HUES6 (cell line): ENCODE data around the gene CCDC158.
"Not testable (repeated sequence)": the region's sequence is repeated elsewhere in the genome, so short reads cannot be mapped to it uniquely, and the experiment has no call there.

Experiments used
- H3K27ac ChIP-seq: 2 replicates; pipeline ENCODE4 v1.7.0; 2013; ENCODE audit warnings: low read depth, mild to moderate bottlenecking, low read length, inconsistent platforms
- H3K27me3 ChIP-seq: 2 replicates; pipeline ENCODE4 v1.6.1; 2013; ENCODE audit warnings: low read length; ENCODE audit not compliant: control insufficient read depth, insufficient read depth
- H3K36me3 ChIP-seq: 2 replicates; pipeline ENCODE4 v1.6.1; 2013; ENCODE audit warnings: low read length; ENCODE audit not compliant: control insufficient read depth, insufficient read depth
- H3K4me1 ChIP-seq: 2 replicates; pipeline ENCODE4 v1.6.1; 2013; ENCODE audit warnings: low read length; ENCODE audit not compliant: control insufficient read depth, insufficient read depth
- H3K4me3 ChIP-seq: 2 replicates; pipeline ENCODE4 v1.5.1; 2013; ENCODE audit warnings: low read depth, low read length
- H3K9ac ChIP-seq: one replicate; pipeline ENCODE4 v1.6.1; 2013; ENCODE audit warnings: mild to moderate bottlenecking, low read length
- H3K9me3 ChIP-seq: 2 replicates; pipeline ENCODE4 v1.6.1; 2013; ENCODE audit warnings: low read depth, low read length; ENCODE audit not compliant: control insufficient read depth, insufficient read depth

The CCDC158 gene

GRCh38 chr4:76301068-76301774, 119.7 kb downstream of the CCDC158 start:
- peaks cover 16% of the 10 kb centered on the region for H3K27me3 ChIP-seq
- no peaks in the 10 kb centered on the region for H3K36me3 ChIP-seq
- H3K4me3 ChIP-seq: no peak overlapping the region
- no peak overlapping the region for H3K27ac ChIP-seq
- no peak overlapping the region for H3K9ac ChIP-seq
- peaks cover 17% of the 10 kb centered on the region for H3K9me3 ChIP-seq
- no peaks in the 10 kb centered on the region for H3K4me1 ChIP-seq

- no peaks in the 10 kb centered on the region for H3K36me3 ChIP-seq
- no peak overlapping the region for H3K9ac ChIP-seq
- peaks cover 4% of the 10 kb centered on the region for H3K27me3 ChIP-seq
- H3K4me3 ChIP-seq: no peak overlapping the region
- peaks cover 17% of the 10 kb centered on the region for H3K9me3 ChIP-seq
- H3K27ac ChIP-seq: no peak overlapping the region
- H3K4me1 ChIP-seq: no peaks in the 10 kb centered on the region
Observed at GRCh38 chr4:76300012-76300411, 120.9 kb downstream of the CCDC158 start.

- no peak overlapping the region for H3K27ac ChIP-seq
- no peak overlapping the region for H3K9ac ChIP-seq
- no peaks in the 10 kb centered on the region for H3K36me3 ChIP-seq
- H3K4me3 ChIP-seq: no peak overlapping the region
- H3K9me3 ChIP-seq: peaks cover 17% of the 10 kb centered on the region
- H3K4me1 ChIP-seq: no peaks in the 10 kb centered on the region
- H3K27me3 ChIP-seq: no peaks in the 10 kb centered on the region
Observed at GRCh38 chr4:76298227-76298626, 122.7 kb downstream of the CCDC158 start.

GRCh38 chr4:76296286-76296820, 124.6 kb downstream of the CCDC158 start:
- Histone ChIP-seq H3K9me3 (peaks cover 17% of the 10 kb centered on the region), H3K9ac (no peak overlapping the region), H3K36me3 (no peaks in the 10 kb centered on the region), H3K27me3 (no peaks in the 10 kb centered on the region), H3K4me1 (no peaks in the 10 kb centered on the region), H3K27ac (no peak overlapping the region), H3K4me3 (no peak overlapping the region)

- no peak overlapping the region for H3K27ac ChIP-seq
- peaks cover 17% of the 10 kb centered on the region for H3K9me3 ChIP-seq
- H3K4me1 ChIP-seq: no peaks in the 10 kb centered on the region
- no peak overlapping the region for H3K9ac ChIP-seq
- H3K4me3 ChIP-seq: no peak overlapping the region
- no peaks in the 10 kb centered on the region for H3K27me3 ChIP-seq
- no peaks in the 10 kb centered on the region for H3K36me3 ChIP-seq
Observed at GRCh38 chr4:76293772-76294171, 127.2 kb downstream of the CCDC158 start.

- H3K27ac ChIP-seq: no peak overlapping the region
- H3K27me3 ChIP-seq: no peaks in the 10 kb centered on the region
- no peaks in the 10 kb centered on the region for H3K4me1 ChIP-seq
- H3K36me3 ChIP-seq: no peaks in the 10 kb centered on the region
- no peak overlapping the region for H3K4me3 ChIP-seq
- peaks cover 12% of the 10 kb centered on the region for H3K9me3 ChIP-seq
- no peak overlapping the region for H3K9ac ChIP-seq
Observed at GRCh38 chr4:76292730-76293129, 128.2 kb downstream of the CCDC158 start.

GRCh38 chr4:76287811-76288210, 133.1 kb downstream of the CCDC158 start:
- H3K4me3 ChIP-seq, H3K36me3 ChIP-seq, H3K27ac ChIP-seq, H3K9ac ChIP-seq, H3K4me1 ChIP-seq, H3K9me3 ChIP-seq, H3K27me3 ChIP-seq: not testable (repeated sequence)

GRCh38 chr4:76283900-76284299, 137.0 kb downstream of the CCDC158 start:
- no peaks in the 10 kb centered on the region for H3K27me3 ChIP-seq
- H3K9ac ChIP-seq: no peak overlapping the region
- no peaks in the 10 kb centered on the region for H3K9me3 ChIP-seq
- no peaks in the 10 kb centered on the region for H3K4me1 ChIP-seq
- no peak overlapping the region for H3K27ac ChIP-seq
- no peak overlapping the region for H3K4me3 ChIP-seq
- H3K36me3 ChIP-seq: no peaks in the 10 kb centered on the region

GRCh38 chr4:76282941-76283689, 137.8 kb downstream of the CCDC158 start:
- Histone ChIP-seq H3K9me3 (no peaks in the 10 kb centered on the region), H3K4me3 (no peak overlapping the region), H3K27me3 (no peaks in the 10 kb centered on the region), H3K9ac (no peak overlapping the region), H3K4me1 (no peaks in the 10 kb centered on the region), H3K27ac (no peak overlapping the region), H3K36me3 (no peaks in the 10 kb centered on the region)

- not testable (repeated sequence) for H3K27me3 ChIP-seq, H3K9ac ChIP-seq, H3K4me1 ChIP-seq, H3K36me3 ChIP-seq, H3K27ac ChIP-seq, H3K4me3 ChIP-seq, H3K9me3 ChIP-seq
Observed at GRCh38 chr4:76281594-76281993, 139.3 kb downstream of the CCDC158 start.
